HG03558 (cell line): ENCODE data around the gene PPM1M.

ENCODE experiments used
- ATAC-seq: cut with Tn5 transposase; IDR thresholded peaks from one replicate; pipeline ENCODE4 v1.9.1; 2021; ENCODE audit warnings: moderate number of reproducible peaks; ENCODE audit not compliant: unreplicated experiment; ENCODE audit errors: extremely low read depth

PPM1M gene

DNA sequence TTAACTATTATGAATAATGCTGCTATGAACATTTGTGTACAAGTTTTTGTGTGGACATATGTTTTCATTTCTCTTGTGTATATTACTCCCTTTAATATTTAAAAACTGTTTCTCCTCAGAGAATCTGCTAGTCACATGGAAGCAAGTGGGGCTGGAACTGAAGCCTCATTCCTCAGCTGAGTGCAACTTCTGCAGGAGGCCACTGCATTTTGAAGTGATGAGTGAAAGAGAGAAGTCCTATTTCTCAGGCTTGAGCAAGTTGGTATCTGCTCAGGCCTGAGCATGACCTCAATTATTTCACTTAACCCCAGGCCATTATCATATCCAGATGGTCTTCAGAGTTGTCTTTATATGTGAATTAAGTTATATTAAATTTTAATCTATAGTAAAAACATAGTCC lies 31.7 kb upstream of the PPM1M start:
- ATAC-seq, result no peak

DNA sequence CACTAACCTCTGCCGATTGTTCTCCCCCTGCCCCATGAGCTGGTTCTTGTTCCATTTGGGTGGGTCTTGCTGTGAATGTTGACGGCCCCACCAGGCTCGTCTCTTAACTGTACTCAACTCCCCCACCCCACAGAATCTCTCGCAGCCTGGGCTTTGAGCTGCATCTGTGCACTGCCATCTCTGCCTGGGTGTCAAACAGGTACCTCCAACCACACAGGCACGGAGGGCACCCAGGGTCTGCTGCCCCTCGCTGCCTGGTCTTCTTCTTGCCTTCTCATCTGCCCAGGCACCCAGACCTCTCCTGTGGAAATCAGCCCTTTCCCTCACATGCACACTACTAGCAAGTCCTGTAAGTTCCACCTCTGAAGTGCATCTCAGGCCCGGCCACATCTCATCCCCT lies 30.2 kb upstream of the PPM1M start:
- ATAC-seq, result no peak

DNA sequence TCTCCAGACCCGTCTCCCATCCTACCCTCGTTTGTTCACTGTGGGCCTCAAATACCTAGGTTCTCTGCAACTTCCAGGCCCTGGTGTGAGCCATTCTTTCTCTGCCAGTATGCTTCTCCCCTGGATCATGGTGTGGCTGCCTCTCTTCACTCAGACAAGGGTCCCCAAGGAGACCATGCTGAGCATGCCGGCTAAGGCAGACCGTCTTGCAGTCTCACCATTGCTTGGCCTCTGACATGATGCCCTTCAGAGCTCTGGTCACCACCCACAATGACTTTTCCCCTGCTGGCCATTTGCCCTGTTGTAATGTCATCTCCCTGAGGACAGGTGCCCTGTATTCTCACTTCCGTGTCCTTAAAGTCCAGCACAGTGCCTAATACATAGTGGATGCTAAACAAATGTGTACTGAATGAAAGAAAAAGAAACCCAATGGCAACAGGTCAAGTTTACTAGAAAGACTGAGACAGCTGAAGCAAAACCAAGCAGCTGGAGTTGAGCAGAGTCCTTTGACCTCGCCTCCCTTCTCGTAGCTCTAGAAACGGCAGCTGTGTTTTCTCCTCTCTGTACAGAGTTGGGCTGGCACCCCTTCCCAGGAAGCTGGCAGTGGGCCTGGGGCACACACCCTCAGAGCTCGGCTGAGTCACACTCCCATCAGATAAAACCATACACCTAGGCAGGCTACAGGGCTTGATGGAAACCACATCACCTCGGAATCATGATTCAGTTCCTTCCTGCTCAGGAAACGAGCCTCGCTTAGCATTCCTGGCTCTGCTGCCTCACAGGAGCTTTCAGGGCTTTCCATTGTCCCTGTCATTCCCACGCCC lies 28.8 kb upstream of the PPM1M start:
- no peak for ATAC-seq

DNA sequence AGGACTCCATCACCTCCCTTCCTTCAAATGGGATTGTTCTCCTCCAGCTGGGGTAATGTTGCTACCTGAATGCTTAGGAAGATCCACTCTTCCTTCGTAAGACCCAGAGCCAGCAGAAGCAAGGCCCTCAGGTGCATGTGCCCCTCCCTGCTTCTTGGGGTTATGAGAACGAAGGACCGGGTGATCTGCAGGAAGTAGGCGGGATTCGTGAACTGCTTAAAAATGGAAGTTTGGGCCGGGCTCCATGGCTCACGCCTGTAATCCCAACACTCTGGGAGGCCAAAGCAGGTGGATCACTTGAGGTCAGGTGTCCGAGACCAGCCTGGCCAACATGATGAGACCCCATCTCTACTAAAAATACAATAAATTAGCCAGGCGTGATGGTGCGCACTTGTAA lies 28.2 kb upstream of the PPM1M start:
- no peak for ATAC-seq

DNA sequence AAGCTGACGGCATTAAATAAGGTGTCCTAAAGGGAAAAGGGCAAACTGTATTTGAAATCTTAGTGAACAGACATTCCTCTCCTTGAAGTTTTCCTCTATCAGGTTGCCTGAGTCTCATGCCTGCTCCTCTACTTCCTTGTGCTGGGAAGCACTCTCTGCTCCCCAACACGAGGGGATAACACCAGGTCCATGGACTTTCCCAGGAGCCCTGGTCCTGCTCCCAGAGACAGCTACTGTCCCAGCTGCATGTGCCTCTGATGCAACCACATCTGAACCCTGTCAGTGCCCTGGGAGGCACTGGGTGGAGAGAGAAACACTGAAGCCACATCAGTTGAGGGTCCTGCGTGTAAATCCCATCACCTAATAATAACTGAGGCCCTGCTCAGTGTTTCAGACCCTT lies 27.5 kb upstream of the PPM1M start:
- no peak for ATAC-seq

DNA sequence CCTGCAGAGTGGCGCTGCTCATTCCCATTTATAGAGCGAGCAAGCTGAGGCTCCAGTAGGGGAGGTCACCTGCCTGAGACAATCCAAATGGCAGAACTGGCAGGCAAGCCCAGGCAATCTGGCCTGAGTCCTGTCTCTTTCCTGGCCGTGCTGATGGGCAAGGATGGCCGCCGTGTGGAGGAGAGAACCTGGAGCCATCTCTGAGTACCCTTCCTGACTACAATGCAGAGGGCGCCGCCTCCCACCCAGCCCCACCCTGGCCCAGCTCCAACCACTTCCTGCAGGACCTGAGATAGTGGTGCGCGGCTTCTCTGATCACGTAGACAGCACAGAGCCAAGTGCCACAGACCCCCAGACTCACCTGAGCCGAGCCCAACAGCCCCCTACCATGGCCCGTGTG lies 27.1 kb upstream of the PPM1M start:
- ATAC-seq, result no peak

DNA sequence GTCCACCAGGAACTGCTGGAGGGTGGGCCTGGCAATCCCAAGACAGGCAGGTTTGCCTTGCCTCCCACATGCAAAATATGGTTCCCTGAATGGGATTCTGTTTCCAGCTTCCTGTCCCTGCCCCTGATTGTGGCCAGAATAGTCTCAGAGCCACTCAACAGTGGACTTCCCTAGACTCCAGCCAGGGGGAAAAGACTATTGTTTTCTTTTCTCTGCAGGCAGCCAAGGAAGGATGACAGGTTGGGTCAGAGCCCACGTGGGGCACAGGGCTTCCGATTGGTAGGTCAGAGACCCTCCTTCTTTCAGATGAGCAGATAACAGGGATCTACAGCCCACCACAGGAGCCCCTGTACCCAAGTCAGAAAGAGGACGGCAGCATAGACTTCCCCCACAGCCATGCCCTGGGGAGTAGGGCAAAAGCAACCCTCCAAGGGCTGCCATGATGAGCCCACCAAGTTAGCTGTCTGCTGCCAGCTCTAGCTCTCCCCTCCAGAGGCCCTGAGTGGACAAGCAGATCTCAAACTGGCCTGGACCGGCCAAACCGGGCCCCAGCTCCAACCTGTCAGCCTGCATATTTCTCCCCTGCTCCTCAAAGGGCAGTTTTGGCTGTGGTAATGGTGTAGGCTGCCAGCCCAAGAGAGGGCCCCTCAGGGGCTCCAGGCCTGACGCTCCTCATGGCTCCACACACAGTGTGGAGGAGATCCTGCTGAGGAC lies 26.5 kb upstream of the PPM1M start:
- ATAC-seq, result no peak

DNA sequence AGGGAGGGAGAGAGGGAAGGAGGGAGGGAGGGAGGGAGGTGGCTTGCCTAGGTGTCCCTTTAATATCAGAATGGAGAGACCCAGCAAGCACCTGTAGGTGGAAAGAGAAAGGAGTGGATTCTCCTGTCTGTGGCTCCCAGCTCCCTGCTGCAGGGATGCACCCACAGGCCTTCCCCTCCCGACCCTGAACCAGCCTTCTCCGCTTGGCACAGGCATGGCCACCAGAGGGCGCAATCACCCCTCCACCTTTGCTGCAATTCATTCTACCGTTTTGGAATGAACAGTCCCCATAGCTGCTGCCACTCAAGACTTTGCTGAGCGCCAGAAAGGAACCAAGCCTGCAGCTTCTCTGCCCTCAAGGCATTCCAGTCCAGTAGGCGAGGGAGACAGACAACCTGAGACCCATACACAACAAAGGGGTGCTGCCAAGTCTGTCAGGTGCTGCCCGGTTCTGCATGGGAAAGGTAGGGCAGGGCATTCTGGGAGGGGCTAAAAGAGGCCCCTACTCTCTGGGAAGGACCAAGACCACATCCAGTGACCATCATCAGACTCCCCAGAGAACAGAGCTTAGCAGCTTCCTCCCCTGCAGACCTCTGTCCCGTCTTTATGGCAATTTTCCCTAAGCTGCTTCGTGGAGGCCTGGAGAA lies 25.1 kb upstream of the PPM1M start:
- no peak for ATAC-seq

DNA sequence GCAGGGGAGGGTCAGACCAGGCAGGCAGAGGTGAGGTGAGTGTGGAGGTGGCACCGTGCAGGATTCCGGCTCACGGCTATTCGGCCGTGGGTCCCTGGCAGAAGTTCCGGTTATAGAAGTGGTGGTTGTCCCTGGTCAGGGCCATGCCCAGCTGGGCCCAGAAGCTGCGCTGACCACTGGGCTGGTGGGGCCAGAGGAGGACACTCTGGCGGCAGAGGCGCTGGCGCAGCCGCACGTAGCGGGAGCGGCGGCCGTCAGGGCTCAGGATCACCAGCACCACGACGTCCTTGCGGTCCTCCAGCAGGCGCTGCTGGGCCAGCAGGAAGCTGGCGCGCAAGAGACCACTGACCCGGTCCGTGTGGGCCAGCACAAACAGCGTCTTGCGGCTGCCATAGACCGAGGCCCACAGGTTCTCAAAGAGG lies 24.4 kb upstream of the PPM1M start:
- no peak for ATAC-seq

DNA sequence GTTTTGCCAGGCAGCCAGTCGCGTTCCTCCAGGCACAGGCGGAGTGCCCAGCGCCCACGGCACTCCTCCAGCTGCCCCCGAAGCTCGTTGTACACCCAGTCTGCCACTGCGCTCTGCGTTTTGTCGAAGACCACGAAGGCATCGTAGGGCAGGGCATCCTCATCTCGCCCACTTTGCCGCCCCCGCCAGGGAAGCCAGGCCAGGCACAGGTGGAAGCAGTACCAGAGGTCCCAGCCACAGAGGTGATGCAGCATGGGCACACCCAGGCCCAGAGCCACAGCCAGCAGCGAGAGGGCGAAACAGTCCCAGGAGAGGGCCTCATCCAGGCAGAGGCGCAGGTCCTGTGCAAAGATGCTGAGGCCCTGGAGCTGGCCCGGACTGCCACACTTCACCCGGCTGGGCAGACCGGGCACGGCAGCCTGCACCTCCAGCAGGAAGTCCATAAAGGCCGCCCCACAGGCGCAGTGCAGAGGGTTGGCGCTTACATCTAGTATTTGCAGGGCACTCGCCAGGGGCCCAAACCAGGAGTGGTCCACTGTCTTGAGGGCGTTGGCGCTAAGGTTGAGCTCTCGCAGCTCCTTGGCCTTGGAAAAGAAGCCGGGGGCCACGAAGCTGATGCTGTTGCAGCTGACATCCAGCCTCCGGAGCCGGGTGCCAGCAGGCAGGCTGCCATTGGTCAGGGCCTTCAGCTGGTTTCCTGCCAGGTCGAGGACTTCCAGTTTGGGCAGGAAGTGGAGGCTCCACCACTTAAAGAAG lies 23.8 kb upstream of the PPM1M start:
- ATAC-seq, result no peak

DNA sequence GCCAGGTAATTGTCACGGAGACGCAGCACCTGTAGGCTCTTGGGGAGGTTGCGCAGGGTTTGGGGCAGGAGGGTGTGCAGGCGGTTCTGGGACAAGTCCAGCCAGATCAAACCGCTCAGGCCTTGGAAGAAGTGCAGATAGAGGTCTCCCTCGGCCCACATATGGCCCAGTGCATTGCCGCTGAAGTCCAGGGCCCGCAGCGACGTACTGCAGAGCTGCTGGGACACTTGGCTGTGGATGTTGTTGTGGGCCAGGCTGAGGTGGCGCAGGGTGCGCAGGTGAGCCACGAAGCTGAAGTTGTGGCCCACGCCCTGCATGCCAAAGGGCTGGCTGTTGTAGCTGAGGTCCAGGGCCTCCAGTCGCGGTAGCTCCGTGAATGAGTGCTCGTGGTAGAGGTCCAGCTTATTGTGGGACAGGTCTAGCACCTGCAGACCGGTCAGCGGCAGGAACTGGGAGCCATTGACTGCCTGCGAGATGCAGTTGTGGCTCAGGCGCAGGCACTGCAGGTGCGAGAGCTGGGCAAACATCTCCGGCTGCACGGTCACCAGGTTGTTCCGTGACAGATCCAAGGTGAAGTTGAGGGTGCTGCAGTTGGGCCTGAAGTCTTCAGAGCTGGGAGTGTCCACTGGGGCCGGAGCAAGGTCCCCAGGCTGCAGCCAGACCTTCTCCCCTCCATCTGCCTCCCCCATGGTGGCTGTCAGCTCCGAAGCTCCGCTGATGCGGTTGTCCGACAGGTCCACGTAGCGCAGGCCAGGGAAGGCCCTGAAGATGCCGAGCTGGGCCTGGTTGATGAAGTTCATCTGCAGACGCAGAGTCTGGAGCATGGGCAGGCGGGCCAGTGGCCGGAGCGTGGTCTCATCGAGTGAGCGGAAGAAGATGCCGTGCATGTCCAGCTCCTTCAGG lies 23.0 kb upstream of the PPM1M start:
- no peak for ATAC-seq

DNA sequence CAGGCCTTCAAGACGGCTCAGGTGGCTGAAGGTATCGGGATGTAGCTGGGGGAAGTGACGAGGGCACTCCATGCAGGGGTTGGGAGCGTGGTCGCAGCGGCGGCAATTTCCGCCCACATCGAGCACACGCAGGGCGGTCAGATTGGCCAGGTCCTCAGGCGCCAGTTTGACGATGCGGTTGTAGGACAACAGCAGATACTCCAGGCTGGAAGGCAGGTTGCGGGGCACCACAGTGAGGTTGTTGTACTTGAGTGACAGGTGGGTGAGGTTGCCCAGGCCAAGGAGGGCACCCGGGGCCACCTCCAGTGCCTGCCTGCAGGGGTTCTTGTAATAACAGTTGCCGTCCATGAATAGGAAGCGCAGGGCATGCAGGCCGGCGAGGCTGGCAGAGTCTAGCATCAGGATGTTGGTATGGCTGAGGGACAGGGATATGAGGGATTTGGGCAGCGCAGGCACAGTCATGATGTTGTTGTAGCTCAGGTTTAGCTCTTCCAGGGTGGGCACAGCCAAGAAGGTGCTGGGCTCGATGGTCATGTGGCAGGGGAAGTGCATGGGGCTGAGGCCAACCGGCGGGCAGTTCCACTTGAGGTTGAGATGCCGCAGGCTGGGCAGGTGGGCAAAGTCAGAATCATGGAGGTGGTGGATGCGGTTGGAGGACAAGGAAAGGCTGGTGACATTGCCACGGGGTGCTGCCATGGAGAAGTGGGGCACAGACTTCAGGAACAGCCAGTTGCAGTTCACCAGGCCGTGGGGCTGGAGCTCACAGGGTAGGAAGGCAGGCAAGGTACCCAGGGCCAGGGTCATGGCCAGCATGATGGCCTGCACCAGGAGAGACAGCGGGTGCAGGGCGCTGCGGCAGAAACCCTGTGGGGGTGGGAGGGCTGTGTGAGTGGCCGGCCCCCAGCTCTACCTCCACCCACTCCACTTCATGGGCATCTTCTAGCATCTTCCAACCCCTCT lies 21.8 kb upstream of the PPM1M start:
- ATAC-seq, result no peak

DNA sequence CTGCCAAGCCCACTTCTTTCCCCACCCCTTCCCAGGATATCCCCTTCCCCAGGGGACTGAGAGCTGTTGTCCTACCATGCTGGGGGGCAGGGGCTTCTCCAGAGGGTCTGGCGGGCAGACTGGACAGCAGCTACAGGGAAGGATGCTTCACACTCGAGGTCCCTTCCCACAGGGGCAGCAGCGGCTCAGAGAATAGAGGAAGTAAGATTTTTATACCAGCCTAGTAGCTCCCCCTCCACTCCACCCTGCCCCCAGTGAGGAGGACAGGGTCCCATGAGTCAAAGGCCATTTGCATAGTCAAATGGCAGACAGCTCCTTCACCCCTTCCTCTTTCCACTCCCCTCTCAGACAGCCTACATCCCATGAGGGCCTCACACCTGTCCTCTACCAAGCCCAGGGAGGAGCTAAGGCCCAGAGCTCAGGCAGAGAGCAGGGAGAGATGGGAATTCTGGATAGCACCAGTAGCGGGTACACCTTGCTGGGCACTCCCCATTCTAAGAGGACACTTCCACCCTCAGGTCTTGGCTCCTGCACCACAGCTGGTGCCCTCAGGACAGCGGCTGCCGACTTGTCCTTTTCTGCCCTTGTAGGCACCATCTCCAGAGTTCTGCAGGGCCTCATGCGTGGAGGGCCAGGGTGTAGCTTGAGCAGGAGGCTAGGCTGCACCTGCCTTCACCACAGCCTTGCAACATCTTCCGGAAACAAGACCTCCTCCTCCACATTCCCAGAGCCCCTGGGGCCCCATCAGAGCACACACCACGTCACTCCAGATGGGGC lies 19.9 kb upstream of the PPM1M start, which contains the start of gene TLR9:
TSS of gene TLR9 (minus strand) at position 194 of the 777 bp plus-strand sequence. CDS start at position 78, 116 bp downstream.
- peak; percentile 50 for ATAC-seq

DNA sequence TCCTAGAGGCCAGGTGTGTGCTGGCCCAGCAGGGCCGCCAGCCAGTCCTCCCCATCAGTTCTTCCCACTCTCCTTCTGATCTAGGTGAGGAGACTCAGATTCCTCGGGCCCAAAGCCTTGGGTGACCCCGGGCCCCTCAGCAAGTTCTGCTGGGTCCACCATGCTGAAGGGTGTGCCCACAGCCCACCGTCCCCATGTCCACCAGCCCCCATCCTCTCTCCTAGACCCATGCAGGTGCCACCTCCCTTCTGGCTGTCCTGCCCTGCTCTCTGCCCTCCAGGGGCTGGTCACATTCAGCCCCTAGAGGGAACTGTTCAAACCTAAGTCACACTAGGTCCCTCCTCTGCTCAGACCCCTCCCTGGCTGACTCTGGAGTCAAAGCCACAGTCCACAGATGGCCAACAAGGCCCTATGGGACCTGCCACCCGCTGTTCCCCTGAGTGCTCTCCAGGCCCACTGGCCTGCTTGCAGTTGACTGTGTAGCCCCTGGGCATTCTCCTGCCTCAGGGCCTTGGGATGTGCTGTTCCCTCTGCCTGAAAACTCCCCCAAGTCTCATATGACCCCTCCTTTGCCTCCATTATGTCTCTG lies 19.2 kb upstream of the PPM1M start:
- ATAC-seq, result no peak

DNA sequence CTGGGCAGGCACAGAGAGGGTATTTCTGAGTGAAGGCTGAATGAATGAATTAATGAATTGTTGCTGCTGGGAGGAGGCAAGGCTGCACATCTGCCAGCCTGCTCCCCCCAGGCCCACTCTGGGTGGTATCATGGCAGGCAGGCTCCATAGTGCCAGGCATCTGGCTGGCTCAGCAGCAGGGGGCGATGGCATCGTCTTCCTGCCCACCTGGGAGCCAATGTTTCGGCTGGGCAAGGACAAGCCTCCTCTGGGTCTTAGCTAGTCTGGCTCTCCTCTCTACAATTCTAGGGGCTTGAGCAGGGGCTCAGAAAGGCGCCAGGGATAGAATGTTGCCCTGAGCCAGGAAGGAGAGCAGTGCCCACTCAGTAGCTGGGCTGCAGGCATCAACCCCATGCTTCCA lies 18.4 kb upstream of the PPM1M start:
- ATAC-seq, result no peak

DNA sequence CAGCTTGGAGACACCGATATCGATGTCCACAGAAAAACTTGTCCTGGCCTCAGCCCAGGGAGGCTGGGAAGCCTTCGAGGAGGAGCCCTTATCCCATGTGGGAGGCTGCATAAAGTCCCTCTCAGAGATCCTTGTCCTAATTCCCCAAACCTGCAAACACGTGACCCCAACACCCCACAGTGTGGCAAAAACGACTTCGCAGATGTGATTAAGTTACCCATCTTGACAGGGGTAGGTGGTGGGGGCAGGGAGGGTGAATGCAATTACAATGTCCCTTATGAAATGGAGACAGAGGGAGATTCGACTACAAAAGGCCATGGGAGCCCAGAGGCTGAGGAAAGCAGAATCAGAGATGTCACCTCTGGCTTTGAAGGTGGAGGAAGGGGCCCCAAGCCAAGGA lies 17.8 kb upstream of the PPM1M start:
- no peak for ATAC-seq

DNA sequence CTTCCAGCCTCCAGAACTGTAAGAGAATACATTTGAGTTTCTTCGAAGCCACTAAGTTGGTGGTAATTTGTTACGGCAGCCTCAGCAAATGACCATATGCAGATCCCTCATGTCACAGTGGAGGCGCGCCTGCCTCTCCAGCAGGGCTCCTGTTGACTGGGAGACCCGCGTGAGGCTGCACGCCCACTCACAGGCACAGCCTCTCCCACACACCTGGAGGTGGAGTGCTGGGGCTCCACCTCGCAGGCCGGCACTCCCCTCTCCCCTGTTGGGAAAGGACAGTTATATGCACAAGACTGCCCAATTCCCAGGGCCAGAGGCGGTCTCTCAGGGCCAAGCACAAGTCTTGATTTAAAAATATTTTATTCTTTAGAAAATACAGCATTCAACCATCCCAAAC lies 17.3 kb upstream of the PPM1M start:
- no peak for ATAC-seq
